SK-N-SH treated with all-trans-retinoic acid at 6 μM for 48 hours (cell line): ENCODE measurements around the gene TRABD2A.

Source experiments
- ATAC-seq: fragments of 200-7000 bp; cut with Tn5 transposase; 3 replicates; pipeline ENCODE4 v1.9.1; 2020; ENCODE audit warnings: mild to moderate bottlenecking, moderate library complexity
- ARNTL ChIP-seq: fragments of 450-650 bp; formaldehyde crosslinking; IDR thresholded peaks from 2 replicates; pipeline ENCODE4 v1.5.0; 2020; ENCODE audit warnings: low read depth, mild to moderate bottlenecking, moderate library complexity, borderline replicate concordance
- BACH2 ChIP-seq: fragments of 250-450 bp; sonication (Bioruptor Pico); IDR thresholded peaks from 2 replicates; pipeline ENCODE4 v1.9.0; 2021; ENCODE audit warnings: mild to moderate bottlenecking, borderline replicate concordance
- CREB5 ChIP-seq: fragments of 250-450 bp; sonication (Bioruptor Pico); IDR thresholded peaks from 2 replicates; pipeline ENCODE4 v1.5.1; 2020; ENCODE audit warnings: low read depth, mild to moderate bottlenecking, moderate library complexity
- CSDC2 ChIP-seq: fragments of 250-450 bp; sonication (Bioruptor Pico); IDR thresholded peaks from 2 replicates; pipeline ENCODE4 v1.5.0; 2020; ENCODE audit warnings: mild to moderate bottlenecking, moderate library complexity
- ESRRG ChIP-seq: fragments of 250-450 bp; sonication (Bioruptor Pico); IDR thresholded peaks from 2 replicates; pipeline ENCODE4 v1.6.1; 2021; ENCODE audit warnings: mild to moderate bottlenecking
- GLIS3 ChIP-seq: fragments of 250-450 bp; sonication (Bioruptor Pico); IDR thresholded peaks from 2 replicates; pipeline ENCODE4 v1.5.0; 2020; ENCODE audit warnings: mild to moderate bottlenecking, moderate library complexity
- OSR1 ChIP-seq: fragments of 250-450 bp; sonication (Bioruptor Pico); IDR thresholded peaks from 2 replicates; pipeline ENCODE4 v1.8.0; 2022; ENCODE audit warnings: moderate library complexity, mild to moderate bottlenecking, inconsistent platforms
- POU6F1 ChIP-seq: fragments of 250-450 bp; sonication (Bioruptor Pico); IDR thresholded peaks from 2 replicates; pipeline ENCODE4 v1.8.0; 2021; ENCODE audit warnings: low read depth, mild to moderate bottlenecking, moderate library complexity, borderline replicate concordance
- RARB ChIP-seq: fragments of 250-450 bp; sonication (Bioruptor Pico); IDR thresholded peaks from 2 replicates; pipeline ENCODE4 v1.8.0; 2021; ENCODE audit warnings: mild to moderate bottlenecking, moderate library complexity
- SNAI2 ChIP-seq: fragments of 250-450 bp; sonication (Bioruptor Pico); IDR thresholded peaks from 2 replicates; pipeline ENCODE4 v1.5.0; 2020; ENCODE audit warnings: mild to moderate bottlenecking, moderate library complexity
- TCF4 ChIP-seq: fragments of 250-450 bp; sonication (Bioruptor Pico); IDR thresholded peaks from 2 replicates; pipeline ENCODE4 v1.8.0; 2021; ENCODE audit warnings: mild to moderate bottlenecking, moderate library complexity, borderline replicate concordance
- TOX ChIP-seq: fragments of 250-450 bp; sonication (Bioruptor Pico); IDR thresholded peaks from 2 replicates; pipeline ENCODE4 v1.8.0; 2021; ENCODE audit warnings: mild to moderate bottlenecking, moderate library complexity, borderline replicate concordance
- ZC3H10 ChIP-seq: fragments of 250-450 bp; sonication (Bioruptor Pico); IDR thresholded peaks from 2 replicates; pipeline ENCODE4 v1.5.1; 2021; ENCODE audit warnings: mild to moderate bottlenecking, moderate library complexity
- ZFP3 ChIP-seq: fragments of 250-450 bp; sonication (Bioruptor Pico); IDR thresholded peaks from 2 replicates; pipeline ENCODE4 v1.5.0; 2020; ENCODE audit warnings: mild to moderate bottlenecking, moderate library complexity
- ZFP30 ChIP-seq: fragments of 450-650 bp; formaldehyde crosslinking; IDR thresholded peaks from 2 replicates; pipeline ENCODE4 v1.5.0; 2022; ENCODE audit warnings: mild to moderate bottlenecking, moderate library complexity
- ZNF565 ChIP-seq: fragments of 450-650 bp; formaldehyde crosslinking; conservative IDR thresholded peaks from 2 replicates; pipeline ENCODE4 v1.5.0; 2020; ENCODE audit warnings: low read depth, mild to moderate bottlenecking, moderate library complexity
- ZNF70 ChIP-seq: fragments of 450-650 bp; formaldehyde crosslinking; IDR thresholded peaks from 2 replicates; pipeline ENCODE4 v1.5.0; 2020; ENCODE audit warnings: mild to moderate bottlenecking, moderate library complexity
- ZNF8 ChIP-seq: fragments of 450-650 bp; formaldehyde crosslinking; IDR thresholded peaks from 2 replicates; pipeline ENCODE4 v1.5.0; 2020; ENCODE audit warnings: mild to moderate bottlenecking, moderate library complexity
- TF ChIP-seq, protein P1 (sequence below): fragments of 250-450 bp; sonication (Bioruptor Pico); IDR thresholded peaks from 2 replicates; pipeline ENCODE4 v1.8.0; 2020; ENCODE audit warnings: mild to moderate bottlenecking, moderate library complexity, borderline replicate concordance
- TF ChIP-seq, protein P2 (sequence below): fragments of 250-450 bp; sonication (Bioruptor Pico); IDR thresholded peaks from 2 replicates; pipeline ENCODE4 v1.5.0; 2020; ENCODE audit warnings: mild to moderate bottlenecking, moderate library complexity
- TF ChIP-seq, protein P3 (sequence below): fragments of 250-450 bp; sonication (Bioruptor Pico); IDR thresholded peaks from 2 replicates; pipeline ENCODE4 v1.5.1; 2021; ENCODE audit warnings: mild to moderate bottlenecking, moderate library complexity

Gene TRABD2A

GRCh38 chr2:84823229-84823628 is 57.7 kb downstream of the TRABD2A start (continued):
- TF ChIP-seq CREB5 (CRISPR knock-in tag) (no peak), ZNF565 (no peak), ESRRG (CRISPR knock-in tag) (no peak), ZNF8 (CRISPR knock-in tag) (no peak), OSR1 (CRISPR knock-in tag) (no peak), TCF4 (CRISPR knock-in tag) (no peak)

DNA sequence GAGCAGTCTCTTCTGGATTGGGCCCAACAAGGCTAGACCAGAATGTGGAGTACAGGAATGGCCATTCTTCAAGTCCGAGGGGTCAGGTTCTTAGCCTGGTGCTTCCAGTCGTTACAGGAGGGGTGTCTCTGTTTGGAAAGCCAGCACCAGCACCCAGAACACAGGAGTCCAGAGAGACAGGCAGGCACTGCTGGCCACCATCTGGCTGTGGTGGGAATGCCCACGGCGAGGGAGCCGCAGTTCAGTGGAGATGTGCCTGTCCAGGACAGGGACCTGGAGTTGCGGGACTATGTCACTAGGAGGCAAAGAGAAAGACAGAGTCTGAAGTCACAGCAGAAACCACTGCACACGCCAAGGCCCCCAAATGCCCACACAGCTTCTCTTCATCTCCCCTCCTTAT is 59.1 kb downstream of the TRABD2A start:
- TF ChIP-seq CREB5 (CRISPR knock-in tag) = no peak
- no peak for TF ChIP-seq CSDC2
- no peak for TF ChIP-seq RARB
- TF ChIP-seq ESRRG (CRISPR knock-in tag) = no peak
- TF ChIP-seq BACH2 = no peak
- no peak for TF ChIP-seq POU6F1 (CRISPR knock-in tag)
- TF ChIP-seq ZNF70 (CRISPR knock-in tag) = no peak
- TF ChIP-seq, all 23 proteins: peak for 0
- no peak; the same call in 2 of the 3 replicates for ATAC-seq

DNA sequence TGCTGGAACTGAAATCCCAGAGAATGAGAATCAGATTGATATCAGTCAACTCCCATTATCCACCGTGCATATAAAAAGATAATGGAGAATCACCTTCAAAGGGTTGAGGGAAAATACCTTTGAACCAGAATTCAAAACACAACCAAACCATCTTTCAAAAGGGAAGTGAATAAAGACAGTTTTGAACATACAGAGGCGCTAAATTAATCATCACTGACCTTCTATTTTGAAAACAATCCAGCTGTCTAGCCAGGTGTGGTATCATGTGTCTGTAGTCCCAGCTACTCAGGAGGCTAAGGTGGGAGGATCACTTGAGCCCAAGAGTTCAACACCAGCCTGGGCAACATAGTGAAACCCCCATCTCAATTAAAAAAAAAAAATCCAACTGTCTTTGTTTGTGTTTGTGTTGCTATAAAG is 63.6 kb downstream of the TRABD2A start:
- no peak for ATAC-seq
- no peak for TF ChIP-seq ZNF70 (CRISPR knock-in tag)

- TF ChIP-seq ARNTL (no peak), OSR1 (CRISPR knock-in tag) (no peak), POU6F1 (CRISPR knock-in tag) (no peak), CREB5 (CRISPR knock-in tag) (no peak), ZFP3 (no peak), ZC3H10 (CRISPR knock-in tag) (no peak), SNAI2 (CRISPR knock-in tag) (no peak), ESRRG (CRISPR knock-in tag) (no peak), GLIS3 (CRISPR knock-in tag) (no peak), TOX (CRISPR knock-in tag) (no peak), ZFP30 (no peak)
- TF ChIP-seq, protein P1, sequence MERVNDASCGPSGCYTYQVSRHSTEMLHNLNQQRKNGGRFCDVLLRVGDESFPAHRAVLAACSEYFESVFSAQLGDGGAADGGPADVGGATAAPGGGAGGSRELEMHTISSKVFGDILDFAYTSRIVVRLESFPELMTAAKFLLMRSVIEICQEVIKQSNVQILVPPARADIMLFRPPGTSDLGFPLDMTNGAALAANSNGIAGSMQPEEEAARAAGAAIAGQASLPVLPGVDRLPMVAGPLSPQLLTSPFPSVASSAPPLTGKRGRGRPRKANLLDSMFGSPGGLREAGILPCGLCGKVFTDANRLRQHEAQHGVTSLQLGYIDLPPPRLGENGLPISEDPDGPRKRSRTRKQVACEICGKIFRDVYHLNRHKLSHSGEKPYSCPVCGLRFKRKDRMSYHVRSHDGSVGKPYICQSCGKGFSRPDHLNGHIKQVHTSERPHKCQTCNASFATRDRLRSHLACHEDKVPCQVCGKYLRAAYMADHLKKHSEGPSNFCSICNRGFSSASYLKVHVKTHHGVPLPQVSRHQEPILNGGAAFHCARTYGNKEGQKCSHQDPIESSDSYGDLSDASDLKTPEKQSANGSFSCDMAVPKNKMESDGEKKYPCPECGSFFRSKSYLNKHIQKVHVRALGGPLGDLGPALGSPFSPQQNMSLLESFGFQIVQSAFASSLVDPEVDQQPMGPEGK (CRISPR knock-in tag) = no peak
- TF ChIP-seq, protein P2, sequence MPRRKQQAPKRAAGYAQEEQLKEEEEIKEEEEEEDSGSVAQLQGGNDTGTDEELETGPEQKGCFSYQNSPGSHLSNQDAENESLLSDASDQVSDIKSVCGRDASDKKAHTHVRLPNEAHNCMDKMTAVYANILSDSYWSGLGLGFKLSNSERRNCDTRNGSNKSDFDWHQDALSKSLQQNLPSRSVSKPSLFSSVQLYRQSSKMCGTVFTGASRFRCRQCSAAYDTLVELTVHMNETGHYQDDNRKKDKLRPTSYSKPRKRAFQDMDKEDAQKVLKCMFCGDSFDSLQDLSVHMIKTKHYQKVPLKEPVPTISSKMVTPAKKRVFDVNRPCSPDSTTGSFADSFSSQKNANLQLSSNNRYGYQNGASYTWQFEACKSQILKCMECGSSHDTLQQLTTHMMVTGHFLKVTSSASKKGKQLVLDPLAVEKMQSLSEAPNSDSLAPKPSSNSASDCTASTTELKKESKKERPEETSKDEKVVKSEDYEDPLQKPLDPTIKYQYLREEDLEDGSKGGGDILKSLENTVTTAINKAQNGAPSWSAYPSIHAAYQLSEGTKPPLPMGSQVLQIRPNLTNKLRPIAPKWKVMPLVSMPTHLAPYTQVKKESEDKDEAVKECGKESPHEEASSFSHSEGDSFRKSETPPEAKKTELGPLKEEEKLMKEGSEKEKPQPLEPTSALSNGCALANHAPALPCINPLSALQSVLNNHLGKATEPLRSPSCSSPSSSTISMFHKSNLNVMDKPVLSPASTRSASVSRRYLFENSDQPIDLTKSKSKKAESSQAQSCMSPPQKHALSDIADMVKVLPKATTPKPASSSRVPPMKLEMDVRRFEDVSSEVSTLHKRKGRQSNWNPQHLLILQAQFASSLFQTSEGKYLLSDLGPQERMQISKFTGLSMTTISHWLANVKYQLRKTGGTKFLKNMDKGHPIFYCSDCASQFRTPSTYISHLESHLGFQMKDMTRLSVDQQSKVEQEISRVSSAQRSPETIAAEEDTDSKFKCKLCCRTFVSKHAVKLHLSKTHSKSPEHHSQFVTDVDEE (CRISPR knock-in tag) = no peak
- TF ChIP-seq, protein P3, sequence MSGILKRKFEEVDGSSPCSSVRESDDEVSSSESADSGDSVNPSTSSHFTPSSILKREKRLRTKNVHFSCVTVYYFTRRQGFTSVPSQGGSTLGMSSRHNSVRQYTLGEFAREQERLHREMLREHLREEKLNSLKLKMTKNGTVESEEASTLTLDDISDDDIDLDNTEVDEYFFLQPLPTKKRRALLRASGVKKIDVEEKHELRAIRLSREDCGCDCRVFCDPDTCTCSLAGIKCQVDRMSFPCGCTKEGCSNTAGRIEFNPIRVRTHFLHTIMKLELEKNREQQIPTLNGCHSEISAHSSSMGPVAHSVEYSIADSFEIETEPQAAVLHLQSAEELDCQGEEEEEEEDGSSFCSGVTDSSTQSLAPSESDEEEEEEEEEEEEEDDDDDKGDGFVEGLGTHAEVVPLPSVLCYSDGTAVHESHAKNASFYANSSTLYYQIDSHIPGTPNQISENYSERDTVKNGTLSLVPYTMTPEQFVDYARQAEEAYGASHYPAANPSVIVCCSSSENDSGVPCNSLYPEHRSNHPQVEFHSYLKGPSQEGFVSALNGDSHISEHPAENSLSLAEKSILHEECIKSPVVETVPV (CRISPR knock-in tag) = no peak
- ATAC-seq = no peak
Measured at GRCh38 chr2:84816426-84817026, 64.4 kb downstream of the TRABD2A start.
